H9 (cell line): ENCODE data around the gene KIF6. TPM values are rescaled to one million over a fixed set of nuclear protein-coding genes. Genes with fewer than 3 reads are reported as not detected.

Source experiments
- DNase-seq: peaks from one replicate; pipeline ENCODE4 v3.0.0-alpha.2; 2017
- H2AFZ ChIP-seq: one replicate; pipeline ENCODE4 v1.6.1; 2013; ENCODE audit warnings: mild to moderate bottlenecking, low read length, control low read depth, moderate library complexity
- H2AK5ac ChIP-seq: 2 replicates; pipeline ENCODE4 v1.6.1; 2013; ENCODE audit warnings: low read length, control low read depth, mixed read lengths; ENCODE audit not compliant: insufficient read length
- H2BK120ac ChIP-seq: one replicate; pipeline ENCODE4 v1.6.1; 2013; ENCODE audit warnings: low read depth, mild to moderate bottlenecking, low read length, control low read depth, inconsistent platforms; ENCODE audit not compliant: poor library complexity, severe bottlenecking
- H2BK12ac ChIP-seq: 2 replicates; pipeline ENCODE4 v1.6.1; 2013; ENCODE audit warnings: low read length, control low read depth, mixed read lengths, low read depth; ENCODE audit not compliant: insufficient read length
- H2BK15ac ChIP-seq: 2 replicates; pipeline ENCODE4 v1.6.1; 2013; ENCODE audit warnings: low read depth, low read length, control low read depth
- H2BK20ac ChIP-seq: one replicate; pipeline ENCODE4 v1.6.1; 2013; ENCODE audit warnings: low read depth, mild to moderate bottlenecking, low read length, control low read depth, inconsistent platforms; ENCODE audit not compliant: poor library complexity, severe bottlenecking
- H2BK5ac ChIP-seq: 2 replicates; pipeline ENCODE4 v1.6.1; 2013; ENCODE audit warnings: low read length, control low read depth, mixed read lengths; ENCODE audit not compliant: insufficient read length
- H3K14ac ChIP-seq: 2 replicates; pipeline ENCODE4 v1.6.1; 2013; ENCODE audit warnings: low read length, control low read depth; ENCODE audit not compliant: insufficient read depth
- H3K18ac ChIP-seq: 2 replicates; pipeline ENCODE4 v1.6.1; 2013; ENCODE audit warnings: low read depth, mild to moderate bottlenecking, mixed read lengths, low read length, control low read depth; ENCODE audit not compliant: insufficient read length
- H3K23ac ChIP-seq: 2 replicates; pipeline ENCODE4 v1.6.1; 2013; ENCODE audit warnings: low read length, control low read depth, mixed read lengths, low read depth; ENCODE audit not compliant: insufficient read length
- H3K23me2 ChIP-seq: 2 replicates; pipeline ENCODE4 v1.6.1; 2013; ENCODE audit warnings: low read depth, mild to moderate bottlenecking, mixed read lengths, low read length, control low read depth; ENCODE audit not compliant: insufficient read length, poor library complexity, severe bottlenecking
- H3K27ac ChIP-seq: 2 replicates; pipeline ENCODE4 v1.5.1; 2013; ENCODE audit warnings: low read length, control low read depth, mixed read lengths, low read depth; ENCODE audit not compliant: insufficient read length
- H3K27me3 ChIP-seq: 2 replicates; pipeline ENCODE4 v1.6.1; 2013; ENCODE audit warnings: low read length, control low read depth, inconsistent platforms; ENCODE audit not compliant: insufficient read depth
- H3K4ac ChIP-seq: 2 replicates; pipeline ENCODE4 v1.6.1; 2013; ENCODE audit warnings: low read depth, mild to moderate bottlenecking, control low read depth, inconsistent platforms, low read length, moderate library complexity
- H3K4me1 ChIP-seq: 2 replicates; pipeline ENCODE4 v1.6.1; 2013; ENCODE audit warnings: low read length, control low read depth, inconsistent platforms; ENCODE audit not compliant: insufficient read depth
- H3K4me2 ChIP-seq: 2 replicates; pipeline ENCODE4 v1.6.1; 2013; ENCODE audit warnings: low read length, control low read depth, mixed read lengths; ENCODE audit not compliant: insufficient read length, insufficient read depth
- H3K56ac ChIP-seq: 2 replicates; pipeline ENCODE4 v1.6.1; 2013; ENCODE audit warnings: low read depth, mild to moderate bottlenecking, mixed read lengths, low read length, control low read depth; ENCODE audit not compliant: insufficient read length
- H3K79me1 ChIP-seq: 2 replicates; pipeline ENCODE4 v1.6.1; 2013; ENCODE audit warnings: low read depth, mild to moderate bottlenecking, moderate library complexity, low read length, control low read depth, inconsistent platforms; ENCODE audit not compliant: insufficient read depth, poor library complexity, severe bottlenecking
- H3K79me2 ChIP-seq: 2 replicates; pipeline ENCODE4 v1.6.1; 2013; ENCODE audit warnings: low read length, control low read depth, inconsistent platforms; ENCODE audit not compliant: insufficient read depth
- H3K9ac ChIP-seq: 2 replicates; pipeline ENCODE4 v1.6.1; 2013; ENCODE audit warnings: low read length, control low read depth, mixed read lengths; ENCODE audit not compliant: insufficient read length; ENCODE audit errors: extremely low read depth
- H3K9me3 ChIP-seq: one replicate; pipeline ENCODE4 v1.6.1; 2013; ENCODE audit warnings: low read depth, low read length, inconsistent platforms; ENCODE audit not compliant: control insufficient read depth
- H3T11ph ChIP-seq: one replicate; pipeline ENCODE4 v1.6.1; 2013; ENCODE audit warnings: mild to moderate bottlenecking, low read length, control low read depth, inconsistent platforms
- H4K20me1 ChIP-seq: one replicate; pipeline ENCODE4 v1.6.1; 2013; ENCODE audit not compliant: control insufficient read depth, insufficient read length, insufficient read depth
- H4K5ac ChIP-seq: 2 replicates; pipeline ENCODE4 v1.6.1; 2013; ENCODE audit warnings: low read depth, mild to moderate bottlenecking, mixed read lengths, low read length, control low read depth; ENCODE audit not compliant: insufficient read length
- H4K8ac ChIP-seq: replicated peaks from 2 replicates; pipeline ENCODE4 v1.6.1; 2013; ENCODE audit warnings: low read length, control low read depth, mixed read lengths, low read depth; ENCODE audit not compliant: insufficient read length
- H4K91ac ChIP-seq: 2 replicates; pipeline ENCODE4 v1.6.1; 2013; ENCODE audit warnings: low read depth, mild to moderate bottlenecking, moderate library complexity, mixed read lengths, low read length, control low read depth; ENCODE audit not compliant: insufficient read length
- H3K27ac Mint-ChIP-seq, 3 experiments: 2 replicates in 2 of 3; 3 replicates in 1 of 3; pipeline ENCODE4 v1.8.0; 2020 to 2021; ENCODE audit warnings: mixed read lengths in 3 of 3, mild to moderate bottlenecking in 1 of 3, moderate library complexity in 1 of 3
- H3K27me3 Mint-ChIP-seq: 2 replicates; pipeline ENCODE4 v1.8.0; 2021; ENCODE audit warnings: low read depth, mild to moderate bottlenecking, moderate library complexity, mixed read lengths
- H3K36me3 Mint-ChIP-seq, 3 experiments: 2 replicates in 2 of 3; 3 replicates in 1 of 3; pipeline ENCODE4 v1.8.0; 2020 to 2021; ENCODE audit warnings: low read depth in 3 of 3, mixed read lengths in 3 of 3; ENCODE audit not compliant: insufficient read depth in 1 of 3
- H3K4me1 Mint-ChIP-seq, 2 experiments: 2 replicates each; pipeline ENCODE4 v1.8.0; 2020; ENCODE audit warnings: mixed read lengths in 2 of 2
- H3K4me3 Mint-ChIP-seq, 2 experiments: 2 replicates in 1 of 2; 3 replicates in 1 of 2; pipeline ENCODE4 v1.8.0; 2020 to 2021; ENCODE audit warnings: mild to moderate bottlenecking in 2 of 2, mixed read lengths in 2 of 2, moderate library complexity in 1 of 2
- H3K9me3 Mint-ChIP-seq, 2 experiments: 2 replicates in 1 of 2; 3 replicates in 1 of 2; pipeline ENCODE4 v1.8.0; 2020; ENCODE audit warnings: mild to moderate bottlenecking in 2 of 2, mixed read lengths in 2 of 2, moderate library complexity in 1 of 2
- CTCF ChIP-seq: fragments of 200-600 bp; sonication (generic); conservative IDR thresholded peaks from 3 replicates; pipeline ENCODE4 v1.8.0; 2021; ENCODE audit warnings: antibody characterized with exemption, mild to moderate bottlenecking
- WGBS: extraction: QIAGEN DNeasy Blood & Tissue Kit; methylation state at CpG from one replicate; pipeline ENCODE4 v1.1.7; 2013; ENCODE audit warnings: missing lambda C conversion rate, low lambda C conversion rate, mixed read lengths; ENCODE audit not compliant: insufficient read length; ENCODE audit errors: extremely low coverage; 5-methylcytosine and 5-hydroxymethylcytosine counted together
- total RNA-seq: library from RNA; stranded (reverse); gene quantifications from 2 replicates; pipeline ENCODE4 v1.2.1, GENCODE V29; 2021

The KIF6 gene
- total RNA-seq, 1 experiment from 2014 or later, result 0.63 TPM

- Histone ChIP-seq H3K18ac (no peak overlapping the region), H3K9me3 (no peaks in the 10 kb centered on the region), H3K4me1 (0 out of 2 replicates have a peak, but pooled peaks cover 2% of the 10 kb centered on the region), H3K79me1 (no peaks in the 10 kb centered on the region), H2BK5ac (no peak overlapping the region), H3K4ac (no peak overlapping the region), H3K27ac (no peak overlapping the region), H3T11ph (no peak overlapping the region), H4K91ac (no peak overlapping the region), H2AK5ac (no peak overlapping the region), H2BK12ac (no peak overlapping the region), H2BK20ac (no peak overlapping the region), H2BK120ac (no peak overlapping the region), H2BK15ac (no peak overlapping the region), H3K23ac (no peak overlapping the region), H3K23me2 (no peaks in the 10 kb centered on the region), H3K56ac (no peak overlapping the region), H4K20me1 (no peaks in the 10 kb centered on the region), H3K14ac (no peak overlapping the region), H2AFZ (no peak overlapping the region), H4K8ac (no peak overlapping the region), H3K4me2 (peak overlapping the region; percentile 39), H3K79me2 (no peaks in the 10 kb centered on the region), H3K27me3 (no peaks in the 10 kb centered on the region), H3K9ac (no peak overlapping the region), H4K5ac (no peak overlapping the region)
- peaks cover 7% of the 10 kb centered on the region; the same call in 1 of the 2 replicates for H3K27me3 Mint-ChIP-seq
- no peaks in the 10 kb centered on the region; a peak in 1 of 5 replicates for H3K9me3 Mint-ChIP-seq
- DNase-seq, result peak; percentile 91
- no peaks in the 10 kb centered on the region for H3K36me3 Mint-ChIP-seq
- no peak overlapping the region for H3K4me3 Mint-ChIP-seq
- peaks cover 15 to 16% of the 10 kb centered on the region in 2 experiments for H3K4me1 Mint-ChIP-seq
- no CpG with 5 or more reads among the region's 11 CpGs for WGBS
- peak; percentile 86 for TF ChIP-seq CTCF
- no peak overlapping the region for H3K27ac Mint-ChIP-seq
These were observed 422.4 kb downstream of the KIF6 start for GRCh38 chr6:39302669-39303424.
